ENCODE results near the gene UNC13A. TPM values are rescaled to one million over a fixed set of nuclear protein-coding genes. Genes with fewer than 3 reads are reported as not detected.
"Not testable (repeated sequence)": the region's sequence is repeated elsewhere in the genome, so short reads cannot be mapped to it uniquely, and the experiment has no call there.

The UNC13A gene
- total and polyA plus RNA-seq, 7 donors: under 0.01 to 0.83 (median 0.60) TPM

DNA sequence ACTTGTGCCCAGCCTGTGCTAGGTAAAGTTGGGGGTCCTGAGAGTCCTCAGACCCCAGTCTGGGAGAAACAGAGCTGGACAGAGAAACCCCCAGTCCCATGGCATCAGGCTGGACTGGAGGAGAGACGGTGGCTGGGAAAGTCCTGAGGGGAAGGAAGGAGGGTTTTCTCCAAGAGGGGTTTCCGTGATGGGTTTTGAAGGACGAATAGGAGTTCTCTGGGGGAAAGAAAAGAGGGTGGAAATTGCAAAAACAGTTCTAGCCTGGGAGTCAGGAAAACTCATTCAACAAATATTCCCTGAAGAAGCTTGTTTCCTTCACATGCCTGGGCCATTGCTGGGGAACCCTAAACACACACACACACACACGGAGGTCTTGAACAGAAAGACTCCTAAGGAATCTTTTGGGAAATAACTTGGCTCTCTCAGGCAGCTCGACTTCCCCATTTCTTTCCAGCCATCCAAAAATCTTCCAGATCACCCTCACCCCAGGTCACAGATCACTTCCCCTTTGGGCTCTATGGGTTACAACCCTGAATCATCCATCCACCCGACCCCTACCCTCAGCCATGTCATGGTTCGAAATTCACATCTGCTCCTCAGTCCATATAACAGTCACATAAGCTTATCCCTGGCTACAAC is 85.2 kb downstream of the UNC13A start:
- Histone ChIP-seq H3K36me3 (no peaks in the 10 kb centered on the region), H3K27ac (no peak overlapping the region), H3K4me1 (peaks cover 0 to 16% (median 11%) of the 10 kb centered on the region in 4 donors), H3K4me3 (no peak overlapping the region), H3K9me3 (no peaks in the 10 kb centered on the region), H3K27me3 (peaks cover 8 to 67% (median 51%) of the 10 kb centered on the region in 3 donors)
- 71 to 72% methylated on average over 7 of the region's 7 CpGs for WGBS, 2 donors
- intact Hi-C loops (cut with DNase I): no loop called here
- TF ChIP-seq EP300 (IDR thresholded peaks at IDR 0.05) (no peak), POLR2A (IDR thresholded peaks at IDR 0.05) (no peak), POLR2AphosphoS5 (IDR thresholded peaks at IDR 0.05) (no peak)
- TF ChIP-seq, protein P1, sequence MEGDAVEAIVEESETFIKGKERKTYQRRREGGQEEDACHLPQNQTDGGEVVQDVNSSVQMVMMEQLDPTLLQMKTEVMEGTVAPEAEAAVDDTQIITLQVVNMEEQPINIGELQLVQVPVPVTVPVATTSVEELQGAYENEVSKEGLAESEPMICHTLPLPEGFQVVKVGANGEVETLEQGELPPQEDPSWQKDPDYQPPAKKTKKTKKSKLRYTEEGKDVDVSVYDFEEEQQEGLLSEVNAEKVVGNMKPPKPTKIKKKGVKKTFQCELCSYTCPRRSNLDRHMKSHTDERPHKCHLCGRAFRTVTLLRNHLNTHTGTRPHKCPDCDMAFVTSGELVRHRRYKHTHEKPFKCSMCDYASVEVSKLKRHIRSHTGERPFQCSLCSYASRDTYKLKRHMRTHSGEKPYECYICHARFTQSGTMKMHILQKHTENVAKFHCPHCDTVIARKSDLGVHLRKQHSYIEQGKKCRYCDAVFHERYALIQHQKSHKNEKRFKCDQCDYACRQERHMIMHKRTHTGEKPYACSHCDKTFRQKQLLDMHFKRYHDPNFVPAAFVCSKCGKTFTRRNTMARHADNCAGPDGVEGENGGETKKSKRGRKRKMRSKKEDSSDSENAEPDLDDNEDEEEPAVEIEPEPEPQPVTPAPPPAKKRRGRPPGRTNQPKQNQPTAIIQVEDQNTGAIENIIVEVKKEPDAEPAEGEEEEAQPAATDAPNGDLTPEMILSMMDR (IDR thresholded peaks at IDR 0.05): no peak
- no peak for DNase-seq

DNA sequence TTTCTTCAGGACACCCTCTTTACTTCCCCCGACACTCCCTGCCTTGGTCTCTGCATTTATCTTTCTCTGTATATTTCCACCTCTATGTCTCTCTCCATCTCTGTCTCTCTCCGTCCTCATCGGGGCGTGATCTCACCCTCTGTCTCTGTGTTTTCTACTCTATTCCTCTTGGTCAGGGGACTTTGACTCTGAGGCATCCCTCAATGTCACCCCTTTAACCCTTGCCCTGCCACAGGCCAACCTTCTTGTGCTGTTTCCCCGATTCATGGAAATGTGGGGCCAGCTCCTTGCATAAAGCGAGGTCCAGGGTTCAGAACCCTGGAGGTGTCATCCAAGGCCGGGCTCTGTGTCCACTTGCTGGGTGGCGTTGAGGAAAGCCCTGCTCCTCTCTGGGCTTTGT is 85.9 kb downstream of the UNC13A start:
- Histone ChIP-seq H3K4me1 (peaks cover 0 to 16% (median 11%) of the 10 kb centered on the region in 4 donors), H3K27ac (no peak overlapping the region), H3K27me3 (peaks cover 8 to 67% (median 43%) of the 10 kb centered on the region in 3 donors), H3K4me3 (no peak overlapping the region), H3K36me3 (no peaks in the 10 kb centered on the region), H3K9me3 (no peaks in the 10 kb centered on the region)
- 57 to 63% methylated on average over 8 of the region's 8 CpGs for WGBS, 2 donors
- no peak for TF ChIP-seq POLR2A (IDR thresholded peaks at IDR 0.05)
- intact Hi-C loops (cut with DNase I): no loop called here
- no peak for DNase-seq

DNA sequence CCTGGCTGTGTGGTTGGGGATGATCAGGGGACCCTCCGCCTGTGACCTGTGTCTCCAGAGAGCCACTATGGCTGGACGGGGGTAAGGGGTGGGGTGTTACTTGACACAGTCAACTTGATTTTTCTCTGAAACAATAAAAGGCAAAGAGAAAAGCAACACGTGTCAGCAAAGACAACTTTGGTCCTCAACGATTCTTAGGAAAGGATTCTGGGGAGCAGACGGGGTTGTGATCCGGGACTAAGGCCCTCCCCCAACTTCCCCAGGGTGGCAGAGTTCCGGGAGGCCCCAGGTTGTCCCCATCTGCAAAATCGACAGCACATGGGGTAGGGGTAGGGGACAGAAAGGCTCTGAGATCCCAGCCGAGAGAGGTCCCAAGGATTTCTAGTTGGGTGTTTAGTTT is 86.5 kb downstream of the UNC13A start:
- Histone ChIP-seq H3K27me3 (peaks cover 6 to 62% (median 38%) of the 10 kb centered on the region in 3 donors), H3K4me1 (peaks cover 0 to 13% (median 11%) of the 10 kb centered on the region in 4 donors), H3K4me3 (no peak overlapping the region), H3K27ac (no peak overlapping the region), H3K9me3 (no peaks in the 10 kb centered on the region), H3K36me3 (no peaks in the 10 kb centered on the region)
- no peak for DNase-seq
- no peak for TF ChIP-seq EP300 (IDR thresholded peaks at IDR 0.05)
- TF ChIP-seq, protein P1 (IDR thresholded peaks at IDR 0.05): no peak
- no peak for TF ChIP-seq POLR2AphosphoS5 (IDR thresholded peaks at IDR 0.05)
- no peak for TF ChIP-seq POLR2A (IDR thresholded peaks at IDR 0.05)
- WGBS, 2 donors: 16 to 21% methylated on average over 9 of the region's 9 CpGs
- intact Hi-C loops (cut with DNase I): no loop called here

DNA sequence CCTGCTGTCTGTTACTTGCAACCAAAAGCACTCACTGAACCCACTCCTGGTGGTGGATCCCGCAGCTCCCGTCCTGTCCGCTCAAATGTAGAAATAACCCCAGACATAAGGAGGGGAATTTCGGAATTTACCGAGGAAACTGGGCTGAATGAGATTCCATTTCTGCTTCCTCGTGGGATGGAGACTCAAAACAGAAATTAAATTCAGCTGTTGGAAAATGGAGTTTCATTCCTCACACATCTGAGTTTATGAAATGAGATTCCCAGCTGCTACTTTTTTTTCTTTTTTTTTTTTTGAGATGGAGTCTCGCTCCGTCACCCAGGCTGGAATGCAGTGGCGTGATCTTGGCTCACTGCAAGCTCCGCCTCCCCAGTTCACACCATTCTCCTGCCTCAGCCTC is 88.4 kb downstream of the UNC13A start:
- Histone ChIP-seq H3K36me3 (no peaks in the 10 kb centered on the region), H3K4me1 (no peaks in the 10 kb centered on the region), H3K27me3 (peaks cover 0 to 43% (median 20%) of the 10 kb centered on the region in 3 donors), H3K27ac (no peak overlapping the region), H3K9me3 (no peaks in the 10 kb centered on the region), H3K4me3 (no peak overlapping the region)
- WGBS, 2 donors: 73 to 81% methylated on average over 10 of the region's 10 CpGs
- TF ChIP-seq POLR2AphosphoS5 (IDR thresholded peaks at IDR 0.05) (no peak), EP300 (IDR thresholded peaks at IDR 0.05) (no peak), POLR2A (IDR thresholded peaks at IDR 0.05) (no peak)
- TF ChIP-seq, protein P1 (IDR thresholded peaks at IDR 0.05): no peak
- intact Hi-C loops (cut with DNase I): no loop called here
- no peak for DNase-seq

DNA sequence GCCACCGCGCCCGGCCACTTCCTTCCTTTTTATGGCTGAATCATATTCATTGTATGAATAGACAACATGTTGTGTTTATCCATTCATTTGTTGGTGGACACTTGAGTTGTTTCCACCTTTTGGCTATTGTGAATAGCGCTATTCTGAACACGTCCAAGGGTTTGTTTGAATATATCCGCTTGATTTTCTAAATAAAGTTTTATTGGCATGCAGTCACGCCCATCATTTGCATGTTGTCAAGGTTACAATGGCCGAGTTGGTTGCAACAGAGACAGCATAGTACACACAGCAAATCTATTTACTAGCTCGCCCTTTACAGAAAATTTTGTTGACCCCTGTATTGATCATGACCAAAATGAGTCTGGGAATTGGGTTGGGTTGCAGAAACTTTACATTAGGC is 89.2 kb downstream of the UNC13A start:
- TF ChIP-seq, protein P1 (IDR thresholded peaks at IDR 0.05): no peak
- TF ChIP-seq POLR2AphosphoS5 (IDR thresholded peaks at IDR 0.05) (no peak), EP300 (IDR thresholded peaks at IDR 0.05) (no peak), POLR2A (IDR thresholded peaks at IDR 0.05) (no peak)
- no peak for DNase-seq
- intact Hi-C loops (cut with DNase I): no loop called here
- H3K4me3 ChIP-seq: no peak overlapping the region
- peaks cover 0 to 35% (median 17%) of the 10 kb centered on the region in 3 donors for H3K27me3 ChIP-seq
- no peaks in the 10 kb centered on the region for H3K9me3 ChIP-seq
- no peaks in the 10 kb centered on the region for H3K4me1 ChIP-seq
- no peak overlapping the region for H3K27ac ChIP-seq
- no peaks in the 10 kb centered on the region for H3K36me3 ChIP-seq
- WGBS, 2 donors: 53 to 80% methylated on average over 9 of the region's 9 CpGs

DNA sequence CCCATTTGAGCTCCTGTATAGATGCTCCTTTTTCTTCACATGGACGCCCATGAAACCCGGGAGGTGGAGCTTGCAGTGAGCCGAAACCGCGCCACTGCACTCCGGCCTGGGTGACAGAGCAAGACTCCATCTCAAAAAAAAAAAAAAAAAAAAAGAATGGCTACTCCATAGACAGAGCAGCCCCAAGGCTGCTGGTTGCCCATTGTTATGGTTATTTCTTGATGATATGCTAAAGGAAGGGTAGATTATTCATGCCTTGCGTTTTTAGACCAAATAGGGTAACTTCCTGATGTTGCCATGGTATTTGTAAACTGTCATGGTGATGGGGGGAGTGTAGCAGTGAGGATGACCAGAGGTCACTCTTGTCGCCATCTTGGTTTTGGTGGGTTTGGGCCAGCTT is 90.1 kb downstream of the UNC13A start:
- peaks cover 0 to 26% (median 9%) of the 10 kb centered on the region in 3 donors for H3K27me3 ChIP-seq
- intact Hi-C loops (cut with DNase I); DNase-seq; H3K27ac ChIP-seq; H3K4me1 ChIP-seq; H3K9me3 ChIP-seq; H3K36me3 ChIP-seq; H3K4me3 ChIP-seq: not testable (repeated sequence)
- WGBS, 2 donors: 89 to 92% methylated on average over 8 of the region's 8 CpGs

DNA sequence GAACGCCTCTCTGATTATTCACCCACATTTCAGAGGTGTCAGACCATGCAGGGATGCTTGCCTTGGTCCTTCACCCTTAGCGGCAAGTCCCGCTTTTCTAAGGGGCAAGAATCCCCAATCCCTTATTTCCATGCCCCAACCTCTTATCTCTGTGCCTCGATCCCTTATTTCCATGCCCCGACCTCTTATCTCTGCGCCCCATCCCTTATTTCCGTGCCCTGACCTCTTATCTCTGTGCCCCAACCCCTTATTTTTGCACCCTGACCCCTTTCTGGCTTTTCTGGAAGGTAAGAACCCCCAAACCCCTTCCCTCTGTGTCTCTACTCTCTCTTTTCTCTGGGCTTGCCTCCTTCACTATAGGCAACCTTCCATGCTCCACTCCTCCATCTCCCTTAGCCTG is 93.9 kb downstream of the UNC13A start:
- H3K27me3 ChIP-seq; H3K4me1 ChIP-seq; H3K9me3 ChIP-seq; intact Hi-C loops (cut with DNase I); H3K4me3 ChIP-seq; DNase-seq; H3K27ac ChIP-seq; H3K36me3 ChIP-seq: not testable (repeated sequence)
- WGBS, 2 donors: 71 to 84% methylated on average over 7 of the region's 7 CpGs

Measured in sigmoid colon (tissue), 7 donors.